Measurements from ENCODE around the gene TERT. TPM values are rescaled to one million over a fixed set of nuclear protein-coding genes. Genes with fewer than 3 reads are reported as not detected.

The TERT gene
- total and polyA plus RNA-seq, 10 of the 15 experiments (the other 5 are each of a cell fraction or from before 2014, with no cell fraction given): 0.08 to 21.5 (median 5.0) TPM

DNA sequence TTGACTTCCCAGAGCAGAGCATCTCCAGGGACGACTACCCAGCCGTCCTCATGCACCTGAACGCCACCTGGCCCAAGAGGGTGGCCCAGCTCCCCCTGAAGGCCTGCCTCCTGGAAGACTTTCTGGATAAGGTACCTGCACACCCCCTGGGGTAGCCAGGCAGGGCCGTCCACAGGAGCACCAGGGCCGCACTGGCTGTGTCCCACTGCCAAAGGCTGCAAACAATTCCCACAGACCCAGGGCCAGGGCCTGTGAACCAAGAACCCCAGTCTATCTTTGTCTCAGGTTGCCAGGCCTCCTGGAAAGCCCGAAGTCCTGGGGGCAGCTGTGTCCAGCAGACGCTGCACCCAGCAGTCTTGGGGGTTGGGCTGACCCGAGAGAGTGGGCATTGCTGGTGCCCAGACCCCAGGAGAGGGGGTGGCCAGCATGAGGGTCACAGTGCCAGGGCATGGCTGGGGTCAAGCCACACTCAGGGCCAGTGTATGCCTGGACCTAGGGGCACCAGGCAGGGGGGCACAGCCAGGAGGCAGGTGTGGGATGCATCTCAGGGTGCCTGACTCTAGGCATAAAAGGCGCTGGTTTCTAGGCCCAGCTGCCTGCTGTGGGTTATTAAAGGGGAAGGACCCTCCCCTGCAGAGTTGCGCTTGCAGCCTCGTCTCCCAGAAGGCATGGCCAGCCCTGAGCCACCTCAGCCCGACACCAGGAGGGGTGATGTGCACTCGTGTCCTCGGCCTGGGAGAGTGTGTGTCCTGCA, 52.0 kb downstream of the TERT start:
- no peak for TF ChIP-seq SP1 (IDR thresholded peaks at IDR 0.05; ENCODE audit: low read depth, low read length)
- no peak for TF ChIP-seq NR2C1 (IDR thresholded peaks at IDR 0.05)
- TF ChIP-seq BCL3 (IDR thresholded peaks at IDR 0.05; ENCODE audit: borderline replicate concordance, insufficient read depth, low read depth, low read length, poor library complexity, severe bottlenecking): no peak
- TF ChIP-seq ZNF384 (IDR thresholded peaks at IDR 0.05; ENCODE audit: borderline replicate concordance, low read depth, low read length): no peak
- TF ChIP-seq SMARCA5 (IDR thresholded peaks at IDR 0.05): no peak
- TF ChIP-seq, protein P1, sequence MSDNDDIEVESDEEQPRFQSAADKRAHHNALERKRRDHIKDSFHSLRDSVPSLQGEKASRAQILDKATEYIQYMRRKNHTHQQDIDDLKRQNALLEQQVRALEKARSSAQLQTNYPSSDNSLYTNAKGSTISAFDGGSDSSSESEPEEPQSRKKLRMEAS (IDR thresholded peaks at IDR 0.05; ENCODE audit: low read depth, low read length): no peak
- no peak for TF ChIP-seq TBL1XR1 (IDR thresholded peaks at IDR 0.05; ENCODE audit: low read depth, low read length)
- TF ChIP-seq YBX1 (IDR thresholded peaks at IDR 0.05): no peak
- TF ChIP-seq, protein P2, sequence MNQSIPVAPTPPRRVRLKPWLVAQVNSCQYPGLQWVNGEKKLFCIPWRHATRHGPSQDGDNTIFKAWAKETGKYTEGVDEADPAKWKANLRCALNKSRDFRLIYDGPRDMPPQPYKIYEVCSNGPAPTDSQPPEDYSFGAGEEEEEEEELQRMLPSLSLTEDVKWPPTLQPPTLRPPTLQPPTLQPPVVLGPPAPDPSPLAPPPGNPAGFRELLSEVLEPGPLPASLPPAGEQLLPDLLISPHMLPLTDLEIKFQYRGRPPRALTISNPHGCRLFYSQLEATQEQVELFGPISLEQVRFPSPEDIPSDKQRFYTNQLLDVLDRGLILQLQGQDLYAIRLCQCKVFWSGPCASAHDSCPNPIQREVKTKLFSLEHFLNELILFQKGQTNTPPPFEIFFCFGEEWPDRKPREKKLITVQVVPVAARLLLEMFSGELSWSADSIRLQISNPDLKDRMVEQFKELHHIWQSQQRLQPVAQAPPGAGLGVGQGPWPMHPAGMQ (IDR thresholded peaks at IDR 0.05; ENCODE audit: borderline replicate concordance): no peak
- TF ChIP-seq NFXL1 (IDR thresholded peaks at IDR 0.05; ENCODE audit: borderline replicate concordance): no peak
- TF ChIP-seq PAX8 (IDR thresholded peaks at IDR 0.05): no peak
- TF ChIP-seq KDM1A (IDR thresholded peaks at IDR 0.05; ENCODE audit: borderline replicate concordance): no peak
- TF ChIP-seq EP300 (IDR thresholded peaks at IDR 0.05; ENCODE audit: borderline replicate concordance in 1 of 2, control insufficient read depth in 1 of 2, low read depth in 2 of 2, low read length in 2 of 2): no peak
- no peak for TF ChIP-seq RAD51 (IDR thresholded peaks at IDR 0.05)
- TF ChIP-seq HDGF (IDR thresholded peaks at IDR 0.05): no peak
- TF ChIP-seq WRNIP1 (IDR thresholded peaks at IDR 0.05; ENCODE audit: borderline replicate concordance, low read depth, low read length): no peak
- no peaks in the 10 kb centered on the region for H3K79me2 ChIP-seq (ENCODE audit: control insufficient read depth, insufficient read depth, low read length)
- ChIA-PET RAD21 (ENCODE audit: unreplicated experiment) (no interaction called here), SMC1A (ENCODE audit: uncharacterized antibody, unreplicated experiment) (no interaction called here), POLR2A (no interaction called here), CTCF (no interaction called here)
- BruUV-seq (replicated peaks): no TSS peak
- no peak overlapping the region for H3K4me2 ChIP-seq (ENCODE audit: control insufficient read depth, insufficient read depth)
- no peaks in the 10 kb centered on the region for H4K20me1 ChIP-seq (ENCODE audit: control insufficient read depth, insufficient read depth)
- H3K36me3 ChIP-seq (ENCODE audit: control insufficient read depth in 2 of 2, insufficient read depth in 2 of 2, low read length in 1 of 2): no peaks in the 10 kb centered on the region
- ATAC-seq (no peak), FAIRE-seq (no peak), DNase-seq (ENCODE audit: low read depth, low spot score) (no peak)
- no peak overlapping the region for H3K27ac ChIP-seq (ENCODE audit: control insufficient read depth, insufficient read depth)
- no peaks in the 10 kb centered on the region for H3K9me3 ChIP-seq (replicated peaks; ENCODE audit: control insufficient read depth, insufficient read depth, low read length)
- in situ Hi-C loops (cut with MboI) (no loop called here), intact Hi-C loops (cut with micrococcal nuclease; ENCODE audit: unreplicated experiment) (no loop called here)
- H3K4me1 ChIP-seq (ENCODE audit: control insufficient read depth, insufficient read depth, low read length): no peaks in the 10 kb centered on the region
- H2AFZ ChIP-seq (ENCODE audit: control insufficient read depth, low read depth, low read length): no peak overlapping the region
- 23% methylated on average over 14 of the region's 14 CpGs for WGBS (ENCODE audit: insufficient coverage, insufficient replicate concordance, low lambda C conversion rate, missing lambda C conversion rate)
- no peaks in the 10 kb centered on the region; a peak in 2 of 4 replicates for H3K27me3 ChIP-seq (replicated peaks in 1 of 2; ENCODE audit: control insufficient read depth in 2 of 2, insufficient read depth in 2 of 2, low read length in 1 of 2)
- H3K4me3 ChIP-seq: no peak overlapping the region
- H3K9ac ChIP-seq (ENCODE audit: control insufficient read depth, insufficient read depth, low read length): no peak overlapping the region
